Measurements from ENCODE around the gene LIX1L.

The LIX1L gene

DNA sequence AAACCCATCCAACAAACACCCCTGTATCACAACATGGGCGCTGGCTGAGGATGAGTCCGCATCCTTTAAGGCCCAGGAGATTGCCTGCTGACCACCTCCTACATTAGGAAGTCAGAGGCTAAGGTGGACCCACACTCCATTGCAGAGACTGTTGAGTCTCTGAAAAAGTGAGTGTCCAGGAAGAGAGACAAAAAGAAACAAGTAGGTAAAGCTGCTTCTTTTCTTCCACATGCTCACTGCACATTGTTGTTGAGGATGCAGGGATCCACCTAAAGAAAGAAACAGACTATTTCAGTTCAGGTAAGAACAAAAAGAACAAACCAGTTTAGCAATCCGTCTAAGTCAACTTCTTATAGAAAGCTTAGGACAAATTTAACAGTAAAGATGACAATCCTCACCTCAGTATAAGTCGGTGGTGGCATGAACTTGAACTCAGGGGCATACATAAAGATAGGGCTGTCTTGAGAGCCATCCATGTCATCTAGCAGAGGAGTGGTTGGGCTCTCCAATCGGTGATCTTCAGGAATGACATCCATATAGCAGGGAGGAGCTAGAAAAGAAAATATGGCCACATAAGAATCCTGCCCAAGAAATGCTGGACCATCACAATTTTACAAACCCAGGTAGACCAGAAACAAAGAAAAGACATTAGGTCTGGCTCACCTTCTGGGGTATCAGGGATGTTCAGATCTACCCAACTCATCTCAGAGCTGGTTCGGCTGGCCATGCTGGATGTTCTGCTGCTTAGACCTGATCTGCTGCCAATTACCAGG is 36.0 kb upstream of the LIX1L start:
- Histone ChIP-seq H3F3A (ENCODE audit: low read depth) (peaks cover 18% of the 10 kb centered on the region), H3K4me2 (ENCODE audit: low read depth, low read length, poor library complexity, severe bottlenecking) (peak overlapping the region; percentile 91), H4K20me1 (ENCODE audit: insufficient read depth, low read length, poor library complexity, severe bottlenecking) (peaks cover 43% of the 10 kb centered on the region), H3K4me1 (ENCODE audit: insufficient read depth, low read length, poor library complexity, severe bottlenecking) (peaks cover 29% of the 10 kb centered on the region), H3K79me2 (ENCODE audit: insufficient read depth, low read length) (peaks cover 51% of the 10 kb centered on the region), H3K27me3 (ENCODE audit: insufficient read depth, low read length, poor library complexity, severe bottlenecking) (peaks cover 9% of the 10 kb centered on the region), H3K36me3 (ENCODE audit: insufficient read depth, low read length) (peaks cover 29% of the 10 kb centered on the region; the same call in 1 of the 2 replicates), H3K9me3 (ENCODE audit: insufficient read depth, low read depth, low read length) (no peaks in the 10 kb centered on the region), H3K9ac (ENCODE audit: low read depth, low read length, poor library complexity, severe bottlenecking) (peak overlapping the region; percentile 100), H3K4me3 (ENCODE audit: low read length, poor library complexity, severe bottlenecking) (peak overlapping the region; percentile 98), H2AFZ (ENCODE audit: low read length) (no peak overlapping the region), H3K9me2 (replicated peaks; ENCODE audit: low read depth, low read length) (no peaks in the 10 kb centered on the region)
- TF ChIP-seq EZH2phosphoT487 (IDR thresholded peaks at IDR 0.05; ENCODE audit: borderline replicate concordance), result no peak
- TF ChIP-seq, protein P1, sequence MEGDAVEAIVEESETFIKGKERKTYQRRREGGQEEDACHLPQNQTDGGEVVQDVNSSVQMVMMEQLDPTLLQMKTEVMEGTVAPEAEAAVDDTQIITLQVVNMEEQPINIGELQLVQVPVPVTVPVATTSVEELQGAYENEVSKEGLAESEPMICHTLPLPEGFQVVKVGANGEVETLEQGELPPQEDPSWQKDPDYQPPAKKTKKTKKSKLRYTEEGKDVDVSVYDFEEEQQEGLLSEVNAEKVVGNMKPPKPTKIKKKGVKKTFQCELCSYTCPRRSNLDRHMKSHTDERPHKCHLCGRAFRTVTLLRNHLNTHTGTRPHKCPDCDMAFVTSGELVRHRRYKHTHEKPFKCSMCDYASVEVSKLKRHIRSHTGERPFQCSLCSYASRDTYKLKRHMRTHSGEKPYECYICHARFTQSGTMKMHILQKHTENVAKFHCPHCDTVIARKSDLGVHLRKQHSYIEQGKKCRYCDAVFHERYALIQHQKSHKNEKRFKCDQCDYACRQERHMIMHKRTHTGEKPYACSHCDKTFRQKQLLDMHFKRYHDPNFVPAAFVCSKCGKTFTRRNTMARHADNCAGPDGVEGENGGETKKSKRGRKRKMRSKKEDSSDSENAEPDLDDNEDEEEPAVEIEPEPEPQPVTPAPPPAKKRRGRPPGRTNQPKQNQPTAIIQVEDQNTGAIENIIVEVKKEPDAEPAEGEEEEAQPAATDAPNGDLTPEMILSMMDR (conservative IDR thresholded peaks at IDR 0.05; ENCODE audit: low read length), result no peak

DNA sequence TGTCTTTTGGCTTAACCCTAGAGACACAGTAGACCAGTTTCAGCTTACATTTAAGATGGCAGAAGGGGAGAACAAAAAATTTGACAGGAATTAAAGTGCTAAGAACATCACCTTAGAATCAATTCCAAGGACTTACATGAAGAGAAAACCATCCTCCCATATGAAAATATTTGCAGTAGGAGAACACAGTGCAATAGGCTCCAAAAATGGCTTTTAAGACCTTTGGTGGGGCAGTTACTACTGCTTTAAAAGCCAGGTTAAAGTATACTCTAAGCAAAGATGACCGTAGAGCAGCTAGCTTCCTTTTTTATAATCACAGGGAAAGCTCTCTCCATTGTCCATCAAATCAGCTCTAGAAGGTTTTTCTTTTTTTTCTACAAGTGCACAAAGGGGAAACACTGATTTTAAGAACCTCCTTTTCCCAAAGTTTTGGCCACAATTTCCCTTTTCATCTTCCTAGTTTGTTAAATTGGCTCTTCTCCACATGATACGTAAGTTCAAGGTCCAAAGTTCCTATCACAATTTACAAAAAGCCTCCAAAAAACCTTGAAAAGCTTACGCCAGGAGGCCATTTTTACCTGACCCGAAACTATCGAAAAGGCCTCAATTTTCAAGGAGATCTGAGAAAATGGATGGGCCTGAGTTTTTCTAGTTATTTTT is 35.3 kb upstream of the LIX1L start:
- Histone ChIP-seq H3K9ac (ENCODE audit: low read depth, low read length, poor library complexity, severe bottlenecking) (peak overlapping the region; percentile 100), H3F3A (ENCODE audit: low read depth) (peaks cover 18% of the 10 kb centered on the region), H3K4me2 (ENCODE audit: low read depth, low read length, poor library complexity, severe bottlenecking) (peak overlapping the region; percentile 91), H3K27me3 (ENCODE audit: insufficient read depth, low read length, poor library complexity, severe bottlenecking) (peaks cover 9% of the 10 kb centered on the region), H3K36me3 (ENCODE audit: insufficient read depth, low read length) (peaks cover 29% of the 10 kb centered on the region; the same call in 1 of the 2 replicates), H4K20me1 (ENCODE audit: insufficient read depth, low read length, poor library complexity, severe bottlenecking) (peaks cover 43% of the 10 kb centered on the region), H3K79me2 (ENCODE audit: insufficient read depth, low read length) (peaks cover 51% of the 10 kb centered on the region), H2AFZ (ENCODE audit: low read length) (no peak overlapping the region), H3K9me3 (ENCODE audit: insufficient read depth, low read depth, low read length) (no peaks in the 10 kb centered on the region), H3K4me3 (ENCODE audit: low read length, poor library complexity, severe bottlenecking) (peak overlapping the region; percentile 98), H3K4me1 (ENCODE audit: insufficient read depth, low read length, poor library complexity, severe bottlenecking) (peaks cover 26% of the 10 kb centered on the region), H3K9me2 (replicated peaks; ENCODE audit: low read depth, low read length) (no peaks in the 10 kb centered on the region)
- TF ChIP-seq, protein P1 (conservative IDR thresholded peaks at IDR 0.05; ENCODE audit: low read length), result no peak
- TF ChIP-seq EZH2phosphoT487 (IDR thresholded peaks at IDR 0.05; ENCODE audit: borderline replicate concordance), result no peak

DNA sequence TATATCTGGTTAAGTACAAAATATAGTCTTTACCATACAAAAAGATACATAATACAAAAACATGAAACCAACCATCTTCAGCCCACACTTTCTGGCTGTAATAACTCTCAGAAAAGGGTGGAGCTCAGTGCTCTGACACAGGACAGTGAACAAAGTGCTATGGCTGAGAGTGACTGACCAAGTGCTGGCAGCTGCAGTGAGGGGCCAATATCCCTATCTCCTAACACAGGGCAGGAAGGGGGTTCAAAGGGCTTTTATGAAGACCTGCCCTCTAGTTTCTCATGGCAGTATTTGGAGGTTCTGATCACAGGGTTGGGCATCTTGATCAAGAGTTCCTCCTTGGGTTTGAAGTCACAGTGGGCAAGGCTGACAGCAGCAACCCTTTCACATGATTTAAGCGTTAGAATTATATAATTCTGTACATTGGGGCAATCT is 34.7 kb upstream of the LIX1L start:
- peaks cover 51% of the 10 kb centered on the region for H3K79me2 ChIP-seq (ENCODE audit: insufficient read depth, low read length)
- no peak overlapping the region for H2AFZ ChIP-seq (ENCODE audit: low read length)
- H3K9ac ChIP-seq (ENCODE audit: low read depth, low read length, poor library complexity, severe bottlenecking), result peak overlapping the region; percentile 100
- peaks cover 29% of the 10 kb centered on the region; the same call in 1 of the 2 replicates for H3K36me3 ChIP-seq (ENCODE audit: insufficient read depth, low read length)
- H3K4me1 ChIP-seq (ENCODE audit: insufficient read depth, low read length, poor library complexity, severe bottlenecking), result peaks cover 20% of the 10 kb centered on the region
- peak overlapping the region; percentile 98 for H3K4me3 ChIP-seq (ENCODE audit: low read length, poor library complexity, severe bottlenecking)
- no peaks in the 10 kb centered on the region for H3K9me2 ChIP-seq (replicated peaks; ENCODE audit: low read depth, low read length)
- peaks cover 9% of the 10 kb centered on the region for H3K27me3 ChIP-seq (ENCODE audit: insufficient read depth, low read length, poor library complexity, severe bottlenecking)
- no peaks in the 10 kb centered on the region for H3K9me3 ChIP-seq (ENCODE audit: insufficient read depth, low read depth, low read length)
- H3K4me2 ChIP-seq (ENCODE audit: low read depth, low read length, poor library complexity, severe bottlenecking), result peak overlapping the region; percentile 91
- peaks cover 43% of the 10 kb centered on the region for H4K20me1 ChIP-seq (ENCODE audit: insufficient read depth, low read length, poor library complexity, severe bottlenecking)
- H3F3A ChIP-seq (ENCODE audit: low read depth), result peaks cover 18% of the 10 kb centered on the region
- TF ChIP-seq EZH2phosphoT487 (IDR thresholded peaks at IDR 0.05; ENCODE audit: borderline replicate concordance), result no peak
- TF ChIP-seq, protein P1 (conservative IDR thresholded peaks at IDR 0.05; ENCODE audit: low read length), result no peak

Measured in Loucy (cell line).